ENCODE measurements around the gene BZW2. TPM values are rescaled to one million over a fixed set of nuclear protein-coding genes. Genes with fewer than 3 reads are reported as not detected.
"Not testable (repeated sequence)": the region's sequence is repeated elsewhere in the genome, so short reads cannot be mapped to it uniquely, and the experiment has no call there.

BZW2 gene
- polyA plus RNA-seq, 3 donors = 79.1 to 82.1 (median 79.3) TPM

GRCh38 chr7:16670021-16670420 is 24.0 kb downstream of the BZW2 start:
- no peak for DNase-seq (ENCODE audit: low read depth in 3 of 3, low spot score in 2 of 3)

GRCh38 chr7:16670731-16671344 is 24.9 kb downstream of the BZW2 start:
- DNase-seq (ENCODE audit: low read depth in 3 of 3, low spot score in 2 of 3) = no peak

GRCh38 chr7:16671811-16672210 is 25.8 kb downstream of the BZW2 start:
- DNase-seq (ENCODE audit: low read depth in 3 of 3, low spot score in 2 of 3) = no peak

GRCh38 chr7:16675277-16675676 is 29.3 kb downstream of the BZW2 start:
- no peak for DNase-seq (ENCODE audit: low read depth in 3 of 3, low spot score in 2 of 3)

GRCh38 chr7:16677978-16678494 is 32.1 kb downstream of the BZW2 start:
- DNase-seq (ENCODE audit: low read depth in 3 of 3, low spot score in 2 of 3) = no peak

- not testable (repeated sequence) for DNase-seq (ENCODE audit: low read depth in 3 of 3, low spot score in 2 of 3)
Observed at GRCh38 chr7:16678645-16679566, 32.9 kb downstream of the BZW2 start.

GRCh38 chr7:16684935-16685334 is 39.0 kb downstream of the BZW2 start:
- DNase-seq (ENCODE audit: low read depth in 3 of 3, low spot score in 2 of 3) = no peak

- no peak for DNase-seq (ENCODE audit: low read depth in 3 of 3, low spot score in 2 of 3)
Observed at GRCh38 chr7:16685535-16685934, 39.6 kb downstream of the BZW2 start.

- DNase-seq (ENCODE audit: low read depth in 3 of 3, low spot score in 2 of 3) = no peak
Observed at GRCh38 chr7:16688249-16688648, 42.3 kb downstream of the BZW2 start.

GRCh38 chr7:16691241-16691640 is 45.3 kb downstream of the BZW2 start:
- no peak for DNase-seq (ENCODE audit: low read depth in 3 of 3, low spot score in 2 of 3)

GRCh38 chr7:16693601-16694318 is 47.8 kb downstream of the BZW2 start:
- no peak for DNase-seq (ENCODE audit: low read depth in 3 of 3, low spot score in 2 of 3)

- DNase-seq (ENCODE audit: low read depth in 3 of 3, low spot score in 2 of 3) = no peak
Observed at GRCh38 chr7:16694806-16695205, 48.8 kb downstream of the BZW2 start.

GRCh38 chr7:16695621-16696237 is 49.7 kb downstream of the BZW2 start:
- peak in 2 of 3 donors; percentile 15 to 26 for DNase-seq (ENCODE audit: low read depth in 3 of 3, low spot score in 2 of 3)

GRCh38 chr7:16697507-16698199 is 51.7 kb downstream of the BZW2 start:
- DNase-seq (ENCODE audit: low read depth in 3 of 3, low spot score in 2 of 3) = no peak

GRCh38 chr7:16698200-16698905 is 52.4 kb downstream of the BZW2 start:
- no peak for DNase-seq (ENCODE audit: low read depth in 3 of 3, low spot score in 2 of 3)

- DNase-seq (ENCODE audit: low read depth in 3 of 3, low spot score in 2 of 3) = no peak
Observed at GRCh38 chr7:16702441-16702840, 56.5 kb downstream of the BZW2 start.

- no peak for DNase-seq (ENCODE audit: low read depth in 3 of 3, low spot score in 2 of 3)
Observed at GRCh38 chr7:16708511-16708910, 62.5 kb downstream of the BZW2 start.

- DNase-seq (ENCODE audit: low read depth in 3 of 3, low spot score in 2 of 3) = no peak
Observed at GRCh38 chr7:16708980-16709379, 63.0 kb downstream of the BZW2 start.

GRCh38 chr7:16710651-16711050 is 64.7 kb downstream of the BZW2 start:
- DNase-seq (ENCODE audit: low read depth in 3 of 3, low spot score in 2 of 3) = no peak

- no peak for DNase-seq (ENCODE audit: low read depth in 3 of 3, low spot score in 2 of 3)
Observed at GRCh38 chr7:16711730-16712129, 65.7 kb downstream of the BZW2 start.
